ENCODE results near the gene HS3ST4.

HS3ST4 gene

DNA sequence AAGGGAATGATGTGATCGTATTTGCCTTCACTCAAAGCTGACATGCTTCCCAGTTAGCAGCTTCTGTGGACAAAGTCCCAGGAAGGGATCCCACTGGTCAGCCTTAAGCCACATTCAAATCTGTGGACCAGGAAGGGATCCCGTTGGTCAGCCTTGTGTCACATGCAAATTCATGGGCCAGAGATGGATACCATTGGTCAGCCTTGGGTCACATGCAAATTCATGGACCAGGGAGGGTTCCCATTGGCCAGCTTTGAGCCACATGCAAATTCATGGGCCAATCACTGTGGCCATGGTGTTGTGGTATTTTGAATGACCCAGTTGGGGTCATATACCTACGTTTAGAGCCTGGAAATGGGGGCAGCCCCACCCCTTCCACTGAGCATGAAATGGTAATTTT, 201.6 kb downstream of the HS3ST4 start:
- no peak overlapping the region for H3K4me3 ChIP-seq (ENCODE audit: low read depth, low read length)
- TF ChIP-seq CTCF (IDR thresholded peaks at IDR 0.05; ENCODE audit: low read depth, low read length), result no peak

DNA sequence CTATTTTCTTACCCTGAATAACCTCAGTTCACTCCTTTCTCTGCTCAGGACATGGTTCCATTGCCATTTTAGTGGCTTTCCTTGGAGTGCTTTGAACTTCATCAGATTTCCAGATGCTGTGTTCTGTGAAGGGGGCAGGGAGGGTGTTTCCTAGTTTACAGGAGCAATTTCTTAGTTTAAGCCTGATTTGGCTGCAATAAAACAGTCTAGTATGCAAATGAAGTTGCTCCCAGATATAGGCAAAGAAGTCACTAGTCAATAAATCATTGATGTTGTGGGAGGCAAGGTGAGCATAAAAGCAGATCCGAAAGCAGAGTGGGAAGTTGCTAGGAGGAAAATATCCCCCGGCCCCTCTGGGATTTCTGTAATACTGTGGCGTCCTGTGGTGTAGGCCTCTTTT, 202.3 kb downstream of the HS3ST4 start:
- TF ChIP-seq CTCF (IDR thresholded peaks at IDR 0.05; ENCODE audit: low read depth, low read length), result no peak
- H3K4me3 ChIP-seq (ENCODE audit: low read depth, low read length), result no peak overlapping the region

DNA sequence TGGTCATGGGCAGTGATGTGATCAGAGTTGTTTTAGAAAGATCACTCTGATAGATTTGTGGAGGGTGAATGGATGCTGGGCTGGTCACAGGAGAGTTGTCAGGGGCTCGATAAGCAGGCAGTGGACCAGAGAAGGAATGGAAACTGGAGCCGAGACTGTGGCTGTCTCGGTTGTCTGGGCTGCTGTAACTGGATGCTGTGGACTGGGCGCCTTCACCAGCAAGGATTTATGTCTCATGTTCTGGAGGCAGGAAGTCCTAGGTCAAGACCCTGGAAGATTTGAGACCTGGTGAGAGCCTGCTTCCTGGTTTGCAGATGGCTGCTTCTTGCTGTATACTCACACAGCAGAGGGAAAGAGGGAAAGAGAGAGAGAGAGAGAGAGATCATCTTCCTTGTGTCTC, 203.6 kb downstream of the HS3ST4 start:
- H3K4me3 ChIP-seq (ENCODE audit: low read depth, low read length), result no peak overlapping the region
- no peak for TF ChIP-seq CTCF (IDR thresholded peaks at IDR 0.05; ENCODE audit: low read depth, low read length)

DNA sequence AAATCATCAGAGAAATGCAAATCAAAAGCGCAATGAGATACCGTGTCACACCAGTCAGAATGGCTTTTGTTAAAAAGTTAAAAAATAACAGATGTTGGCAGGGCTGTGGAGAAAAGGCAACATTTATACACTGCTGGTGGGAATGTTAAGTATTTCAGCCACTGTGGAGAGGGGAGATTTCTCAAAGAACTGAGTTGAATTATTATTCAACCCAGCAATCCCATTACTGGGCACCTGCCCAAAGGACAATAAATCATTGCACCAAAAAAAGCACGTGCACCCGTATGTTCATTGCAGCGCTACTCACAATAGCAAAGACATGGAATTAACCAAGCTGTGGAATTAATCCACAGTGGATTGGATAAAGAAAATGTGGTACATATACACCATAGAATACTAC, 204.7 kb downstream of the HS3ST4 start:
- no peak for TF ChIP-seq CTCF (IDR thresholded peaks at IDR 0.05; ENCODE audit: low read depth, low read length)
- no peak overlapping the region for H3K4me3 ChIP-seq (ENCODE audit: low read depth, low read length)

GRCh38 chr16:25897702-25898101, 205.9 kb downstream of the HS3ST4 start:
- TF ChIP-seq CTCF (IDR thresholded peaks at IDR 0.05; ENCODE audit: low read depth, low read length), result no peak

DNA sequence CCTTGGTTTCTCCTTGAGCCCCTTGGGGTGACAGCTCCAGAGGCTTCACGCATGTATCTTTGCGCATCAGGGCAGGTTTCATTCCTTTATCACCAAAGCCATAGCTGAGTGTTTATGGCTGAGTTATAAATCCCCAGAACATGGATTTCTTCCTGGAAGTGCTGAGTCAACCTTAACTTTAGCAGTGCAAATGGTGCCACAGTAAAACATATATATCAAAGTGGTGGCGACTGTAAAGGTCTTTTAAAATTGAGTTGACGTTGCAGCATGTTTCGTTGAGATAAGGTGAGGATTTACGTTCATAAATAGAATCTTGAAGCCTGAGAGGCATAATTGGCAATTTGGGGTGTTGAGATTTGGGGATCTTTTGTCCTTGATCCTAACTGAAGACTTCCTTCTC, 214.1 kb downstream of the HS3ST4 start:
- TF ChIP-seq CTCF (IDR thresholded peaks at IDR 0.05; ENCODE audit: low read depth, low read length), result no peak
- H3K4me3 ChIP-seq (ENCODE audit: low read depth, low read length), result no peak overlapping the region

More at GRCh38 chr16:25897702-25898101, 205.9 kb downstream of the HS3ST4 start:
- no peak overlapping the region for H3K4me3 ChIP-seq (ENCODE audit: low read depth, low read length)

- no peak for TF ChIP-seq CTCF (IDR thresholded peaks at IDR 0.05; ENCODE audit: low read depth, low read length)
- H3K4me3 ChIP-seq (ENCODE audit: low read depth, low read length), result no peak overlapping the region
Observed at GRCh38 chr16:25910971-25911370, 219.2 kb downstream of the HS3ST4 start.

All from WI38 (cell line).